GM12892 (cell line): ENCODE data around the gene PTPN1.

Experiments
- POLR2A ChIP-seq: IDR thresholded peaks from 2 replicates; pipeline ENCODE4 v1.6.1; 2011; ENCODE audit warnings: low read depth, low read length, control low read depth
- TAF1 ChIP-seq: IDR thresholded peaks from 2 replicates; pipeline ENCODE4 v1.6.1; 2011; ENCODE audit warnings: low read depth, mild to moderate bottlenecking, control low read depth, low read length, borderline replicate concordance

DNA sequence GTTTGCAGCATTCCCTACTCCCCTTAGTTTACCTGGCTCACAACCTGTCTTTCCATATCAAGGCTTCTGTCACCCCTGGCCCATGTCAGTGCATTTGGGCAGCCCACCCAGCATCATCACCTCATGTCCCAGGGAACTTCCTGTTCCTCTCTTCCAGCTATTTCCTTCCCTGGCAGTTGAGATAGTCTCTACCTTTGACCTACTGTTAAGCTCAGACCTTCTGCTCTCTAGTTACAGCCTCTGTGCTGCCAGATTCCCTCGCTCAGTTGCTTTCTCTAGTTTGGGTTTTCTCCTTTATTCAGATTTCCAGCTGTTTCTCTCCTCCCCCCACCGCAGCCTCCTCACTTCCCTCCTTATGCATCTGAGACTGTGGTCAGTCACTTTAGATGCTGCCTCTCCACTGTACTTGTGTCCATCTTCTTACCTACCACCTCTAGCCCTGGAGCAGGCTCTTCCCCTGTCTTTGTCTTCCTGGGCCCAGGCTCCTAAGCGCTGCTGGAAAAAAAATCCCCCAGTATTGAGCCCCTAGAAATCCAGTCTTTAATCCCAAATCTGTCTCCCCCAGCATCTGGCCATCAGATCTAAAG is 16.3 kb downstream of the PTPN1 start:
- TF ChIP-seq POLR2A: no peak
- no peak for TF ChIP-seq TAF1
